ENCODE results near the gene NDUFB10. TPM values are rescaled to one million over a fixed set of nuclear protein-coding genes. Genes with fewer than 3 reads are reported as not detected.
A peak's percentile ranks its signal among the peaks of the same experiment; 100 is the strongest.

NDUFB10 gene
- total RNA-seq, 1 donor from 2014 or later = 96.9 TPM

- TF ChIP-seq CTCF (IDR thresholded peaks at IDR 0.05; ENCODE audit: unreplicated experiment) = no peak
- no peaks in the 10 kb centered on the region for H3K9me3 Mint-ChIP-seq (ENCODE audit: low read depth)
- peaks cover 2% of the 10 kb centered on the region for H3K36me3 Mint-ChIP-seq (ENCODE audit: insufficient read depth)
- peaks cover 21% of the 10 kb centered on the region for H3K4me1 Mint-ChIP-seq (ENCODE audit: low read depth)
- no peak for DNase-seq (ENCODE audit: low spot score, unreplicated experiment)
- H3K4me3 Mint-ChIP-seq (ENCODE audit: low read depth) = peak overlapping the region; percentile 72
- peak overlapping the region; percentile 46 for H3K27ac Mint-ChIP-seq
- H3K27me3 Mint-ChIP-seq = no peaks in the 10 kb centered on the region
Measured at GRCh38 chr16:2008009-2008526, 48.7 kb downstream of the NDUFB10 start.

DNA sequence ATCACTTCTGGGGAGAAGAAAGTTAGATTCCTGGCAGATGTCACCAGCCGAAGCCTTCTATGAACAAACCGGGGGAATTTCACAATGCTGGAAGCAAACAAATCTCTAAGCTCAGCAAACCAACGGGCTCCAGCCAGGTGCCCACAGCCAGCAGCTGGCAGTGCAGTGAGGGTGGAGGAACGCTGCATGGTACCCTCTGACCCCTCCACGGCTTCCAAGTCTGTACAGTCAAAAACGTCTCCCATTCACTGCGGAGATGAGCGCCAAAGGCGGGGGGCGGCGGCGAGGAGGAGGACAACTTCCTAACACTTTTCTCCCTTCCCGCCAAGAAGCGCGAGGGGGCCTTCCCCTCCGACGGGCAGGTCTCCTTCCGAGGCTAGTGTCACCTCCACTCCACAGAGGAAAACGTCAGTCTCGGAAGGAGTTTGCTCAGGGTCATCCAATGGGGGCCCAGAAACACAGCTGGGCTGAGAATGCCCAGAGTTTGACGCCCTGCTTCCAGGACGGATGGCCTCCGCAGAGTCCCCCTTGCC lies 49.4 kb downstream of the NDUFB10 start:
- H3K27ac Mint-ChIP-seq = peak overlapping the region; percentile 46
- H3K27me3 Mint-ChIP-seq = no peaks in the 10 kb centered on the region
- TF ChIP-seq CTCF (IDR thresholded peaks at IDR 0.05; ENCODE audit: unreplicated experiment) = no peak
- H3K36me3 Mint-ChIP-seq (ENCODE audit: insufficient read depth) = peaks cover 2% of the 10 kb centered on the region
- no peak for DNase-seq (ENCODE audit: low spot score, unreplicated experiment)
- H3K4me3 Mint-ChIP-seq (ENCODE audit: low read depth) = peak overlapping the region; percentile 72
- H3K4me1 Mint-ChIP-seq (ENCODE audit: low read depth) = peaks cover 21% of the 10 kb centered on the region
- no peaks in the 10 kb centered on the region for H3K9me3 Mint-ChIP-seq (ENCODE audit: low read depth)

DNA sequence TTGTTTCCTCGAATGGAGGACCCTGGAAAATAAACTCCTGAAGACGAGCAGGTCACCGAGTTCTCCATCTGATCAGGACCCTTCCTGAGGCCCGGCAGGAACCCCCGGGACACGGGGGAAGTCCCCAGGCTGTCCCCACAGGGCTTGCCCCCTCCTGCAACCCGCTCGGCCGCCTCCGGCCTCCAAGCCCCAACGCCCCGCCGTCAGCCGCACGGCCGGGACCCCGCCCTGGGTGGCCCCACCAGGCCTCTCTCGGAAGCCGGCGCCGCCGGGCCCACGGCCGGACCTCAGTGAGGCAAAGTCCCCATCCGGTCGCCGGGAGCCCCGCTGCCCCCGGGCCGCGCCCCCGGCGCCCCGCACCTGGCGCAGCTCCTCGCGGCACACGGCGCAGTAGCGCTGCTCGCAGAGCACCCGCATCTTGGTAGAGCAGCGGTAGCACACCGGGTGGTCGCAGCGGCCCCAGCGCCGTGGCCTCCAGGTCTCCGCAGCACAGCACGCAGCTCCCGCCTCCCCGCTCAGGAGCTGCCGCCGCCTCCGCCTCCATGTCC lies 49.9 kb downstream of the NDUFB10 start:
- Mint-ChIP-seq H3K27me3 (no peaks in the 10 kb centered on the region), H3K36me3 (ENCODE audit: insufficient read depth) (peaks cover 2% of the 10 kb centered on the region), H3K4me1 (ENCODE audit: low read depth) (peaks cover 21% of the 10 kb centered on the region), H3K4me3 (ENCODE audit: low read depth) (peak overlapping the region; percentile 72), H3K27ac (no peak overlapping the region), H3K9me3 (ENCODE audit: low read depth) (no peaks in the 10 kb centered on the region)
- no peak for TF ChIP-seq CTCF (IDR thresholded peaks at IDR 0.05; ENCODE audit: unreplicated experiment)
- no peak for DNase-seq (ENCODE audit: low spot score, unreplicated experiment)

DNA sequence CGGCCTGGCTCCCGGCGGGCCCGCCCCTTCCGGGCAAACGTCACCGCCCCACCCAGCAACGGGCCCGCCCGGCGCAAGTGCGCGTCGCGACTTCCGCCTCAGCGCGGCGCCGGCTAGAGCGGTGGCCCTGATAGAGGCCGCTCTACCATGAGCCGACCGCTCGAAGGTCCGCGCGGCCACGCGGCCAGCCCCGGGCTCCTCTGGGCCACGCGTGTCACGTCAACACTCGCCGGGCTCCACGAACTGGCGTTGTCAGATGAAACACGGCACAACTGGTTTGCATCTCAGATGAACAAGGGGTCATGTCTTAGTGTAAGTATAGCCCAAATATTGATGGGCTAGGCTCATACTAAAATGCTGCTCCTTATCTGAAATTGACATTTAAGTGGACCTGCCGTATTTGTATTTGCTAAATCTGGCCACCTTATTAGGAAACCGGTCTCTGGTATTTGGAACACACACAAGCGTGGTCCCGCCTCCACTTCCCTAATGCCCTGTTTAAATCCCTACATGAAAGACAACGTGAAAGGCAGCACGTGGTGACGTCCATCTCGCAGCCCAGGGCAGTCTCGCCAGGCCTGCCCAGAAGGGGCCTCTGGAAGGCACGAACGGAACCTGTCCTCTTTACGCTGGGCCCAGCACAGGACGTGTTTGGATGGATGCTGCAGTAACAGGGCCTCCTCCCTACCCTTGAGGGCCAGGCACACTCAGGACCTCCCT lies 50.6 kb downstream of the NDUFB10 start, which contains the start of gene ZNF598:
Gene ZNF598, minus strand, starts transcription at position 31 of the 720 bp plus-strand sequence.
- Mint-ChIP-seq H3K27ac (peak within 1 kb of the TSS; percentile 95), H3K36me3 (ENCODE audit: insufficient read depth) (peaks cover 2% of the 10 kb centered on the region), H3K4me3 (ENCODE audit: low read depth) (peak within 1 kb of the TSS; percentile 87), H3K27me3 (no peaks in the 10 kb centered on the region), H3K4me1 (ENCODE audit: low read depth) (peaks cover 17% of the 10 kb centered on the region), H3K9me3 (ENCODE audit: low read depth) (no peaks in the 10 kb centered on the region)
- no peak for TF ChIP-seq CTCF (IDR thresholded peaks at IDR 0.05; ENCODE audit: unreplicated experiment)
- DNase-seq (ENCODE audit: low spot score, unreplicated experiment) = peak; percentile 69

Other genes starting within 250 kb of the NDUFB10 start
- 34.4 and 35.3 TPM in 2 replicates for gene NME3, start 188.0 kb upstream of the NDUFB10 start, total RNA-seq
- 50.6 and 53.4 TPM in 2 replicates for gene EME2, start 186.7 kb upstream of the NDUFB10 start, total RNA-seq
- 77.2 and 84.6 TPM in 2 replicates for gene MRPS34, start 186.4 kb upstream of the NDUFB10 start, total RNA-seq
- 47.8 and 50.2 TPM in 2 replicates for gene SPSB3, start 177.0 kb upstream of the NDUFB10 start, total RNA-seq
- gene NUBP2, start 176.6 kb upstream of the NDUFB10 start, total RNA-seq = 59.9 and 65.4 TPM in 2 replicates
- 0.60 and 1.2 TPM in 2 replicates for gene IGFALS, start 165.8 kb upstream of the NDUFB10 start, total RNA-seq
- 43.6 and 46.4 TPM in 2 replicates for gene HAGH, start 132.7 kb upstream of the NDUFB10 start, total RNA-seq
- 26.3 and 27.9 TPM in 2 replicates for gene FAHD1, start 132.3 kb upstream of the NDUFB10 start, total RNA-seq
- gene MEIOB, start 87.4 kb upstream of the NDUFB10 start, total RNA-seq = not detected in 2 replicates
- gene HS3ST6, start 41.1 kb upstream of the NDUFB10 start, total RNA-seq = 0.46 TPM in 1 of 2 replicates, not detected in the other
- gene MSRB1, start 16.3 kb upstream of the NDUFB10 start, total RNA-seq = 28.5 and 28.9 TPM in 2 replicates
- not detected in 2 replicates for gene RPL3L, start 4.8 kb upstream of the NDUFB10 start, total RNA-seq
- gene RPS2, start 5.3 kb downstream of the NDUFB10 start, total RNA-seq = 2,309 and 2,385 TPM in 2 replicates
- gene RNF151, start 7.3 kb downstream of the NDUFB10 start, total RNA-seq = not detected in 2 replicates
- gene TBL3, start 12.5 kb downstream of the NDUFB10 start, total RNA-seq = 30.8 and 32.2 TPM in 2 replicates
- gene NOXO1, start 21.9 kb downstream of the NDUFB10 start, total RNA-seq = 0.93 and 1.5 TPM in 2 replicates
- 27.1 and 32.9 TPM in 2 replicates for gene GFER, start 24.7 kb downstream of the NDUFB10 start, total RNA-seq
- gene SYNGR3, start 30.4 kb downstream of the NDUFB10 start, total RNA-seq = 3.0 and 3.3 TPM in 2 replicates
- 41.5 and 43.6 TPM in 2 replicates for gene ZNF598, start 50.3 kb downstream of the NDUFB10 start, total RNA-seq
- 5.0 and 5.3 TPM in 2 replicates for gene NPW, start 60.2 kb downstream of the NDUFB10 start, total RNA-seq
- 8.4 and 10.3 TPM in 2 replicates for gene NHERF2, start 67.4 kb downstream of the NDUFB10 start, total RNA-seq
- 24.2 and 28.1 TPM in 2 replicates for gene NTHL1, start 88.3 kb downstream of the NDUFB10 start, total RNA-seq
- 241 and 253 TPM in 2 replicates for gene TSC2, start 88.4 kb downstream of the NDUFB10 start, total RNA-seq
- gene PKD1, start 176.4 kb downstream of the NDUFB10 start, total RNA-seq = 96.2 and 97.8 TPM in 2 replicates
- 20.4 and 23.3 TPM in 2 replicates for gene RAB26, start 189.1 kb downstream of the NDUFB10 start, total RNA-seq
- gene TRAF7, start 196.2 kb downstream of the NDUFB10 start, total RNA-seq = 79.6 and 85.2 TPM in 2 replicates
- 12.7 and 13.1 TPM in 2 replicates for gene CASKIN1, start 237.1 kb downstream of the NDUFB10 start, total RNA-seq
- 51.5 TPM in 2 replicates for gene MLST8, start 245.9 kb downstream of the NDUFB10 start, total RNA-seq

All from progenitor cell of endocrine pancreas (in vitro differentiated cells).